Urinary bladder (tissue), 4 donors: ENCODE data around the gene E4F1. TPM values are rescaled to one million over a fixed set of nuclear protein-coding genes. Genes with fewer than 3 reads are reported as not detected.
"Not testable (repeated sequence)": the region's sequence is repeated elsewhere in the genome, so short reads cannot be mapped to it uniquely, and the experiment has no call there.

Source experiments
- DNase-seq: peaks from one replicate; pipeline ENCODE4 v3.0.0-alpha.2; 2015; ENCODE audit errors: extremely low spot score
- H3K27ac ChIP-seq: one replicate; pipeline ENCODE4 v1.5.1; 2013; ENCODE audit warnings: low read depth, mild to moderate bottlenecking, moderate library complexity
- H3K36me3 ChIP-seq: one replicate; pipeline ENCODE4 v1.6.1; 2013; ENCODE audit warnings: mild to moderate bottlenecking, moderate library complexity; ENCODE audit not compliant: insufficient read depth
- H3K4me1 ChIP-seq: one replicate; pipeline ENCODE4 v1.6.1; 2013; ENCODE audit warnings: mild to moderate bottlenecking, moderate library complexity; ENCODE audit not compliant: insufficient read depth
- H3K4me3 ChIP-seq: one replicate; pipeline ENCODE4 v1.5.1; 2013; ENCODE audit warnings: low read depth, low read length
- WGBS: extraction: QIAGEN DNeasy Blood & Tissue Kit; methylation state at CpG from one replicate; pipeline ENCODE4 v1.1.7; 2013; 5-methylcytosine and 5-hydroxymethylcytosine counted together
- polyA plus RNA-seq: library from polyadenylated mRNA; stranded (reverse); fragments of 200-250 nt; gene quantifications from one replicate; pipeline ENCODE4 v1.2.3, GENCODE V29; 2013
- total RNA-seq: library from RNA; depleted of rRNA; stranded (reverse); fragments of >200 nt; gene quantifications from one replicate; pipeline ENCODE4 v1.2.3, GENCODE V29; 2014
- donor health status: healthy with polysubstance abuse.
- donor health status: healthy.

Gene E4F1
- total and polyA plus RNA-seq, 2 donors, result 14.0 to 27.5 TPM

DNA sequence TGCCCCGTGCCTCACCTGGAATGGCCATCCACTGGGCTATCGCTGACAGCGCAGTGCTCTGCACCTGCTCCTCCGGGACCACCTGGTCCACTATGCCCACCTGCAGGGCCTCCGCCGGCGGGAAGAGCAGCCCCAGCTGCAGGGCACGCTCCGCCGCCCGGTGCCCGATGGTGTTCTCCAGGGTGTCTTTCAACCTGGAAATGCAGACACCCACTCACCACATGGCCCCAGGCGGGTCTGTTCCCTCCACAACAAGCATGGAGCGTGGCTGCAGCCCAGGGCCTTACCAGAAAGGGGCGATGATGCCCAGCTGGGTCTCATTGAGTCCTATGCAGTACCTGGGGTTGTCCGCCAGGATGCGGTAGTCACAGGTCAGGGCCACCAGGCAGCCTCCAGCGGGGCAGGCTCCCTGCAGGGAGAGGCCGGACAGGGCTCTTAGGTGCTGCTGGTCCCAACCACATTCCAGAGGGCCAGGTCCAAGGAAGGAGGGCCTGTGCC is 19.7 kb downstream of the E4F1 start:
- WGBS, result 97% methylated on average over 19 of the region's 19 CpGs
- Histone ChIP-seq H3K4me1 (no peaks in the 10 kb centered on the region), H3K27ac (no peak overlapping the region), H3K36me3 (no peaks in the 10 kb centered on the region), H3K4me3 (no peak overlapping the region)
- no peak for DNase-seq

DNA sequence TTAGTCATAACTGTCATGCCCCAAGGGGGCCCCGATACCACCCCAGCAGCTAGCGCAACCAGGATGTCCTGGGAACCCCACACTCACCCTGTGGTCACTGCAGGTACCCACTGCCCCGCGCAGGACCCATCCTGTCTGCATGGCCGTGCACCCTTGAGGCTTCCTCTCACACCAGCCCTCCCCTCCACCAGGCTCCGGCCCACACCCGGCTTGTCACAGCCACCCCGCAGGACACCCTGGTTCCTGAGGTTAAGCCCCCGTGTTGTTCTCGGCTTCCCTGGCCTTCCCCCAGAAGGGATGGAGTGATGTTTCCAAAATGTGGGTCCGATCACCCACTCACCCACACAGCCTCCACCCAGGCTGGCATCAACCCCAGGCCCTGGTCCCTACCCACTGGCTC is 20.4 kb downstream of the E4F1 start:
- H3K4me3 ChIP-seq, result no peak overlapping the region
- H3K4me1 ChIP-seq, result no peaks in the 10 kb centered on the region
- no peak overlapping the region for H3K27ac ChIP-seq
- no peak for DNase-seq
- 96% methylated on average over 11 of the region's 11 CpGs for WGBS
- no peaks in the 10 kb centered on the region for H3K36me3 ChIP-seq

DNA sequence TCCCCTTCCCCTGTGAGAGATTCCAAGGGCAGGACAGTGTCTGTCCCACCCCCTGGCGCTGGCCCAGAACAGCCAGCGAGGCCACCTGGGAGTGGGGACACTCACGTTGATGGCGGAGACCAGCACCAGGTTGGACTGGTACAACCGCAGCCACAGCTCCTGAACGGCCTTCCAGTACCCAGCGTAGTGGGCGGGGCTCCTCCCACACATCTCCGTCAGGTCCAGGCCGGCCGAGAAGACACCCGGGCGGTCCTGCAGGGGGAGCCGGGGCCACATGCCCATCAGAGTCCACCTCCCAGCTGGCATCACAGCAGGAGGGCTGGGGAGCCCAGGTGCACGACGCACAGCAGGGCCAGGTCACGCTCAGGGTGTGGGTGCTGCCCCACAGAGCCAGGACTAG is 20.9 kb downstream of the E4F1 start:
- no peak overlapping the region for H3K4me3 ChIP-seq
- whole genome bisulfite sequencing, result 77% methylated on average over 17 of the region's 17 CpGs
- H3K36me3 ChIP-seq, result no peaks in the 10 kb centered on the region
- DNase-seq, result no peak
- no peak overlapping the region for H3K27ac ChIP-seq
- H3K4me1 ChIP-seq, result no peaks in the 10 kb centered on the region

DNA sequence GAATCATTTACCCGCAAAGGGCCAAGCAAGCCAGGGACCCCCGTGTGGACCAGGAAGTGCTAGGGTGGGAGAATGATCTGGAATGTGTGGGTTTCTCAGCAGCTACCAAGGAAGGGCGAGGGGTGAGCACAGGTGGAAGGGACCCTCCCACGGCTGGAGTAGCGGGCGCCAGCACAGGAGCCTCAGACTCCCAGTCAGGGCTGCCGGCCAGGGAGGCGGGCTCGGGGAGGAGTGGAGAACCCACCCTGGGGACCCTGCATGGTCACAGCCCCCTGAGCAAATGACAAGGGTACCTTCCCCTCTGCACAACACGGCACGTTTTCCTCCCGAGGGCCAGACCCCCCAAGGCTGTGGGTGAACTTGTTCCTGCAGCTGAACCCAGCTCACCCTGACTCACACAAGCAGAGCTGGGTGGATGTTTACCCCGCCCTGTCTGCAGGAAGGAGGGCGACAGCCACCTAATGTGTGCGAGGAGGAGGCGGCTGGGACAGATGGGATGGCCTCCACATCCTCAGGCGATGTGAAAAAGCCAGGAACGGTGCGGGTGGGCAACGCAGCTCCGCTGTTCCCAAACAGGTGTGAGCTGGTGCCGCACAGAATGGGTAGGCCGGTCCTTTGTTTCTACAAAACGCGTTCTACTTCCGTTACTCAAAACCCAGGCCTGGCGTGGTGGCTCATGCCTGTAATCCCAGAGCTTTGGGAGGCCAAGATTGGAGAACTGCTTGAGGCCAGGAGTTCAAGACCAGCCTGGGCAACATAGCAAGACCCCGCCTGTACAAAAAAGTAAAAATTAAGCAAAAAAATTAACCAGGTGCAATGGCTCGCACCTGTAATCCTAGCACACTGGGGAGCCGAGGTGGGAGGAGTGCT is 21.8 kb downstream of the E4F1 start:
- no peak for DNase-seq
- H3K36me3 ChIP-seq, result no peaks in the 10 kb centered on the region
- 95% methylated on average over 30 of the region's 30 CpGs for WGBS
- H3K4me1 ChIP-seq, result no peaks in the 10 kb centered on the region
- H3K27ac ChIP-seq, result no peak overlapping the region
- no peak overlapping the region for H3K4me3 ChIP-seq

DNA sequence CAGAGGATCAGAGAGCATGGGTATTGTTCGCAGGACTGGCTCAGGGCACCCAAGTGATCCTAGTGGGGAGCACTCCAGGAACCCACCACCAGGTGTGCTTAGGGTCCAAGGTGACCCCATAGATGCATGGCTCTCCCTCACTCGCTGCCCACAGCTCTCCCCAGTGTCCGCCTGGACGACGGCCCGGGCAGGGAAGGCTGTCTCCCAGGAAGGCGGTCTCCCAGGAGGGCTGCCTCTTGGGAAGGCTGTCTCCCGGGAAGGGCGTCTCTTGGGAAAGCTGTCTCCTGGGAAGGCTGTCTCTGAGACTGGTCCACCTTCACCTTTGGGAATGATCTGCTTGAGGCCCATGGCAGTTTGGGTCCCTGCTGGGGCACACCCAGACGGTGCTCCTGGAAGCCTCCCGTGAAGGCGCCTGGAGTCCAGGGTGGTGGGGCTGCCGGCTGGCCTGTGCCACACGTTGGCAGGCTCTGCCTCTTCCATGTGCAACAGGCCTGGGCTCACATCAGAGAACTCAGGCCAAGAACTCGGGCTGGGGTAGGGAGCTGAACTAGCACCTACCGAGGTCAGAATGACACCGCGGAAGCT is 23.0 kb downstream of the E4F1 start:
- DNase-seq, result no peak
- no peak overlapping the region for H3K4me3 ChIP-seq
- 92% methylated on average over 18 of the region's 18 CpGs for WGBS
- no peaks in the 10 kb centered on the region for H3K36me3 ChIP-seq
- peaks cover 3% of the 10 kb centered on the region for H3K4me1 ChIP-seq
- H3K27ac ChIP-seq, result no peak overlapping the region

DNA sequence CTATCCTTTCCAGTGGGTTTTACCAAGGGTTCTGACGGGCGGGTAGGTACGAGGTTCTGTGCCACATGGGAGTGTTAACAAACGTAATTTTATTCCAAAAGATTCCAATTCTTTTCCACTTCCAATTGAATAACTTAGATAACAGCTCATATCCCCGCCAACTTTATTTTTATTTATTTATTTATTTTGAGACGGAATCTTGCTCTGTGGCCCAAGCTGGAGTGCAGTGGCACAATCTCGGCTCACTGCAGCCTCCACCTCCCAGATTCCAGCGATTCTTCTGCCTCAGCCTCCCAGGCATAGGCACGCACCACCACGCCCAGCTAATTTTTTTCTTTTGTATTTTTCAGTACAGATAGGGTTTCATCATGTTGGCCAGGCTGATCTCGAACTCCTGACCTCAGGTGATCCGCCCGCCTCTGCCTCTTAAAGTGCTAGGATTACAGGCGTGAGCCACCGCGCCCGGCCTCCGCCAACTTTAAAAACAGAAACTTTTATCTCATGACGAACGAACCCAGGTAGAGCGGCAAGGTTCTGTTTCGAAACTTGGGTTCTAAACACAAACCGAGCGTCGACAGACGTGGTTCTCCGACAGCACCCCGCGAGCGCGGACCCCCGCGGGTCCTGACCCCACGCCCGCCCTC is 27.4 kb downstream of the E4F1 start:
- no peak for DNase-seq
- Histone ChIP-seq H3K4me3 (peak overlapping the region; percentile 80), H3K27ac (peak overlapping the region; percentile 91), H3K4me1 (peaks cover 3% of the 10 kb centered on the region), H3K36me3 (peaks cover 2% of the 10 kb centered on the region)
- WGBS, result 5% methylated on average over 35 of the region's 35 CpGs

DNA sequence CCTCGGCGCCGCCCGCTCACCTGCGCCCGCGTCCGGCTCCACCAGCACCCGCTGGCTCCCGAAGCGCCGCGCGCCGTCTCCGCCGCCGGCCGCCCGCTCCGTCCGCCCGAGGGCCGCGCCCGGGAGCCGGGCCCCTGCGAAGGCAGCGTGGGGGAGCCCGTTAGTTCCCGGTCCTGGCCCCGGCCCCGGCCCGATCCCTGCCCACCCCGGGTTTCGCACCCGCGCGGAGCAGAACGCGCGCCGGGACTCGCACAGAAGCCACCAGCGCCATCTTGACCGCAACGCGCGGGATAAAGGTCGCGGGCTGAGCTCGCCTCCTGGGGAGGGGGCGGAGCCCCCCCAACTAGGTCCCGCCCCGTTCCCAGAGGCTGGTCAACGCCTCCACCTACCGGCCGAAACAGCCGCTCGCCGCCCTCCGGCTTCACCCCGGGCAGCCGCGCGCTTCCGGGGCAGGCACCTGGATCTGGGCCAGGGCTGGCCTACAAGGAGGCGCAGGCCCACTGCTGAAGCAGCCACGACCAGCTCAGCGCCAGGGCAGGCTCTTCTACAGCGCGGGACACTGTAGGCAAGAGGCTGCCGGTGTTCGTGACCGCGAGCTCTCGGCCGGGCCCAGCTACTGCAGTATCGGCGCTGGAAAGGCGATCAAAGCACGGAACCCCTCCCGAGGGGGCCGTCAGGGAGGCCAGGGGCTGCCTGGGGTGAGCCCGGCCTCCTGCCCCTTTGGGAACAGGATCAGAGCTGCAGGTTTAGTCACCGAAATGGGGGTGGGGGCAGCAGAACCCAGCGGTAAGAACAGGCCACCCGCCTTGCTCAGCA is 28.1 kb downstream of the E4F1 start, which contains the start of gene ECI1:
TSS of gene ECI1 (minus strand) at position 292 of the 816 bp plus-strand sequence. CDS start at position 271, 21 bp downstream.
- peak within 1 kb of the TSS; percentile 80 for H3K4me3 ChIP-seq
- H3K4me1 ChIP-seq, result peaks cover 3% of the 10 kb centered on the region
- 1% methylated on average over 88 of the region's 88 CpGs for WGBS
- DNase-seq, result peak; percentile 64
- peak within 1 kb of the TSS; percentile 91 for H3K27ac ChIP-seq
- peaks cover 3% of the 10 kb centered on the region for H3K36me3 ChIP-seq

DNA sequence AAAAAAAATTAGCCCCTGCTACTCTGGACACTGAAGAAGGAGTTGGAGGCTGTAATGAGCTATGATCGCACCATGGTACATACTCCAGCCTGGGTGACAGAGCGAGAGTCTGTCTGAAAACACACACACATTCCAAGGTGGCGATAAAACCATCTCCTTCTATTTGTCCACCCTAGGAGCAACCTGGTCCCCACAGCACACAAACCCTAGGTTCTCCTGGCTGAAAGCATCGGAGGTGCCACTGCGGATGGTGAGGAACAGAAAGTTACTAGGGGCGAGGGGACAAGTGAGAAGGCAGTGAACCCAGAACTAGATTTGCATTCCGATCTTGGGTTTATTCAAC is 29.4 kb downstream of the E4F1 start:
- DNase-seq, result no peak
- no peak overlapping the region for H3K4me3 ChIP-seq
- H3K36me3 ChIP-seq, result peaks cover 7% of the 10 kb centered on the region
- peaks cover 3% of the 10 kb centered on the region for H3K4me1 ChIP-seq
- WGBS, result 93% methylated on average over 7 of the region's 7 CpGs
- no peak overlapping the region for H3K27ac ChIP-seq

DNA sequence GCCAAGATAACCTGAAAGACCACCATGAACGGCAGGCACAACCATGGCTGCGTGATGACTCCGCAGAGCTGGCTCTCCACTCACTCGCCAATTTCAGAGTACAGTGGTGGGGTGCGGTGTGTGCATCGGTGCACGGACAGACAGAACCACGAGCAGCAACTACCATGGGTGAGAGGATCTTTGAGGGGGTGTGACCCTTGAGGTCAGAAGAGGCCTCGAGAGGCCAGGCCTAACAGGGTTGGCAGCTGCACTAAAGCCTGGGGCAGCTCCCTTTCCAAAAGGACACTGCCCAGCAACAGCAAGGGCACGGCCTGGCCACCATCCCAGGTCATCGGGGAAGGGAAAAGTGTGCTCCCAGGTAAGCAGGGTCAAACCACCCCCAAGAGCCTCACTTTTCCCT is 29.9 kb downstream of the E4F1 start:
- Histone ChIP-seq H3K4me1 (peaks cover 3% of the 10 kb centered on the region), H3K4me3 (no peak overlapping the region), H3K36me3 (peaks cover 7% of the 10 kb centered on the region), H3K27ac (no peak overlapping the region)
- no peak for DNase-seq
- 84% methylated on average over 11 of the region's 11 CpGs for WGBS

DNA sequence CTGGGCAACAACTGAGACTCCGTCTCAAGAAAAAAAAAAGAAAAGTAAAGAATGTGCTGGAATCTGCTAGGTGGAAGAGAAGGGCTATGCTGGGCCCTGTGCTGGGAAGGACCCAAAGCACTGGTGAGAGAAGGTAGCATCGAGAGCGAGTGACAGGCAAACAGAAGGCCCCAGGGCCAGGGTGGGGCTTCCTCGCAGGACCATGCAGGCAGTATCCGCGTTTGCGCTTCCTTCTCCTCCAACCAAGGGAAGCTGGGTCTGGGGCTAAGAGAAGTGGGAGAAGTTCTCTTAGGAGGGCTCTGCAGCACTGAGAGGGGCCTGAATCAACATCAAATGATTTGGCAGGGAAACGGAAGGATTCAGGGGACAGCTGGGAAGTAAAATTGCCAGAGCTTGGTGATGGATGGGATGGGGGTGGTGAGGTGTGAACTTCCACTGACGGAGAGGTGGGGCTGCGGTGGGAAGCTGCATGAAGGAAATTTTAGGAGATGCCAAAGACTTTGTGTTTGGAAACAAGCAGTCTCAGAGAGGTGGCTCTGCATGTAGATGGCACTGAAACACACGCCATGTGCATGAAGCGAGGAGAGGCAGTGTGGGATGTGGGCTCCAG is 33.2 kb downstream of the E4F1 start:
- no peak for DNase-seq
- H3K27ac ChIP-seq, result no peak overlapping the region
- no peak overlapping the region for H3K4me3 ChIP-seq
- H3K4me1 ChIP-seq, result no peaks in the 10 kb centered on the region
- H3K36me3 ChIP-seq, result peaks cover 9% of the 10 kb centered on the region
- 92% methylated on average over 12 of the region's 12 CpGs for WGBS

DNA sequence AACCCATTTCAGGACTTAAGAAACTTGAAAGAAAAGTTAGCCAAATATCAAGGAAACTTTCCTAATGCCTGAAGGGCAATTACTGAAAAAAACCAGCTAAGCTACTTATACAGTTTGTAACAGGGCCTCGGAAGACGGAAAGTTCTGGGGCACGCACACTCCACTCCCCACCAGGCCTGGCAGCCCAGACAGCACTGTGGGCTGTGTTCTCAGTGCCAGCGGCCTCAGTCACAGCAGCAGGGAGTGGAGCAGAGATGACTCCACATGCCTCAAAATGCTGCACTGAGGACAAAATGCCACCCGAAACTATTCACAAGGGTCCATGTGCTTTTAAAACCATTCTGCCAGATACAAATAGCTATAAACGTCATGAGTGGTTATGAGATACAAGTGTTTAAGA is 34.3 kb downstream of the E4F1 start:
- Histone ChIP-seq H3K4me3 (no peak overlapping the region), H3K36me3 (peaks cover 11% of the 10 kb centered on the region), H3K27ac (no peak overlapping the region), H3K4me1 (no peaks in the 10 kb centered on the region)
- DNase-seq, result no peak
- 91% methylated on average over 6 of the region's 6 CpGs for WGBS

DNA sequence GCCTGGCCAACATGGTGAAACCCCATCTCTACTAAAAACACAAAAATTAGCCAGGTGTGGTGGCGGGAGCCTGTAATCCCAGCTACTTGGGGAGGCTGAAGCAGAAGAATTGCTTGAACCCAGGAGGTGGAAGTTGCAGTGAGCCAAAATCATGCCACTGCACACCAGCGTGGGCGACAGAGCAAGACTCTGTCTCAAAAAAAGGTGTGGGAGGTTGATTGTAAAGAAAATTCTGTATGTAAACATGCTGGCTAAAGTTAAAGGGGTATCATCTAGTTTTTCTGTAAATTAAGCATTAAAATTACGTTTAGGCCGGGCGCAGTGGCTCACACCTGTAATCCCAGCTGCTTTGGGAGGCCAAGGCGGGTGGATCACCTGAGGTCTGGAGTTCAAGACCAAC is 35.1 kb downstream of the E4F1 start:
- not testable (repeated sequence) for H3K4me1 ChIP-seq, H3K4me3 ChIP-seq, DNase-seq, H3K27ac ChIP-seq
- peaks cover 13% of the 10 kb centered on the region for H3K36me3 ChIP-seq
- 95% methylated on average over 7 of the region's 7 CpGs for WGBS

DNA sequence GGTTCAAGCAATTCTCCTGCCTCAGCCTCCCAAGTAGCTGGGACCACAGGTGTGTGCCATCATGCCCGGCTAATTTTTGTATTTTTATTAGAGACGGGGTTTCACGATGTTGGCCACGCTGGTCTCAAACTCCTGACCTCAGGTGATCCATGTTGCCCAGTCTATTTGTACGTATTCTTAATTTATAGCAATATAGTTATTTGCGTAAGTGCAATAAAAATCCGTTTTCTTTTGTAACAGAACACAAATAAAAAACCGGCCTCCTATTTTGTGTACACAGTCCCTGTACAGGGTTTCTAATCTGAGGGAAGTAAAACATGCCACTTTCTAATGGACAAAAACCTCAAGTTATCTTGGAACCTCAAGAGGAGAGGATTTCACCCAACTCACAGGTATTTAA is 36.9 kb downstream of the E4F1 start:
- WGBS, result 93% methylated on average over 8 of the region's 8 CpGs

More for the DNA sequence above, 36.9 kb downstream of the E4F1 start:
- Histone ChIP-seq H3K36me3 (peaks cover 13% of the 10 kb centered on the region), H3K27ac (no peak overlapping the region), H3K4me1 (no peaks in the 10 kb centered on the region), H3K4me3 (no peak overlapping the region)
- DNase-seq, result no peak
